ENCODE data around the gene GCFC2. TPM values are rescaled to one million over a fixed set of nuclear protein-coding genes. Genes with fewer than 3 reads are reported as not detected.

Gene GCFC2
- total and polyA plus RNA-seq, 2 of the 13 experiments (the other 11 are each of a cell fraction or from before 2014, with no cell fraction given) = 26.8 to 49.0 TPM

DNA sequence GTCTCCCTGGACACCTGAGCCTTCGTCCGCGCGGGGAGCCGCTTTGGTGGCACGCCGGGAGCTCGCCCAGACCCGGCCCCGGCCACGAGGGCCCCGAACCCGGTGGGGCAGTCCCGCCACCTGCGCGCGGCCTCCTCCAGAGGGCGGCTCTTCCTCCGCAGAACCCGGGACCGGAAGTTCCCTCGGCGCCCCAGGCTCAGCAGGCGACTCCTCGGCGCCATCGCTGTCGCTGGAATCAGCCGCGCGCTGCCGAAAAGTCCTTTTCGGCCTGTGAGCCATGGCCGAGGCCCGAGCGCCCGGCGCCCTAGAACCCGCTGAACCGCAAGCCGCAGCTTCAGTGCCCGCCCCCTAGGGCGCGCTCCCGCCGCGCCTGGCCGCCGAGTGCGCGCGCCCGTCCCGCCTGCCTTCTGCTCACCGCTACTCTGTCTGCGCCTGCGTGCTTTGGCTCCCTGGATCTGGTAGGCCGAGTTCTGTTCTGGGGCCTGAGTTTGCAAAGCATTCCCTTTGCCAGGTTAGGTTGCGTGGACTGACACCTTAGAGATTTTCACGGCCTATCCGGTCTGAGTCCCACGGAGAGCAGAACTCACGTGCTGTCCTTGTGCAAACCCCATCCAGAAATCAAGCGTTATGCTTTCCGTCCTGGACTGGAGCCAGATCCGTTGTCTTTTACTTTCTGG lies at the start of gene GCFC2 (continued):
- peak; percentile 98 for TF ChIP-seq ZNF564 (CRISPR knock-in tag; IDR thresholded peaks at IDR 0.05)
- peak; percentile 98; the same call in 1 of the 2 replicates for TF ChIP-seq ZNF331 (CRISPR knock-in tag; IDR thresholded peaks at IDR 0.05)
- TF ChIP-seq ATAD3A (CRISPR knock-in tag; IDR thresholded peaks at IDR 0.05) = no peak; the same call in none of the 2 replicates
- no peak for TF ChIP-seq RBM22 (optimal IDR thresholded peaks at IDR 0.05; ENCODE audit: low read length)
- TF ChIP-seq ZMYM3 (CRISPR knock-in tag; IDR thresholded peaks at IDR 0.05) = peak; percentile 79; the same call in 1 of the 2 replicates
- peak; percentile 100 for TF ChIP-seq ZFP82 (CRISPR knock-in tag; IDR thresholded peaks at IDR 0.05; ENCODE audit: borderline replicate concordance)

DNA sequence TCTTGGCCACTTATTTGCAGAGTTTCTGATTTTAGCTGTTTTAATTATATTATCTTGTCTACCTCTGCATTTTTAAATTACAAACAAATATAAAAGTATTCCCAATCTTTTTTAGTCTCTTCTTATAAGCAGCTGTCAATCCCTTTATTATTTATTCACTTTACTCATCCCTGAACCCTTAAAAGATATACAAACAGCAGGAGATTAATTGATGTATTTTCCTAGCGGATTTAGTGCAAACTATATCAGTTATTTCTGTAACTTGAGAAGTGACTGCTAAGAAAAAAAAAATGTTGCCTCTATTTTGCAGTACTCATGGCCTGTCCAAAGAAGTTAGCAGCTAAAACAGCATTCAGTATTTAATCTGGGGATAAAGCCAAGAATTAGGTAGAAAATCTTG lies 42.1 kb upstream of the GCFC2 start:
- H3K4me3 ChIP-seq (replicated peaks in 1 of 3; ENCODE audit: insufficient read depth in 1 of 3, low read depth in 2 of 3, low read length in 3 of 3) = no peak overlapping the region
- ChIA-PET CTCF (ENCODE audit: low intra/inter-chr PET ratio, low total read pairs) (no interaction called here), POLR2A (no interaction called here)
- no peaks in the 10 kb centered on the region for H3K27me3 ChIP-seq (ENCODE audit: control insufficient read depth in 1 of 2, insufficient read depth in 2 of 2, low read length in 2 of 2)
- FAIRE-seq = no peak
- in situ Hi-C loops (cut with HindIII; ENCODE audit: extremely low pct_ligation_motif_present, low pct_unique_long_range_greater_than_20kb) = no loop called here
- H3K27ac ChIP-seq (ENCODE audit: extremely low read length, insufficient read depth, low read length) = no peak overlapping the region
- no peak overlapping the region for H2AFZ ChIP-seq (ENCODE audit: low read length)
- no peaks in the 10 kb centered on the region for H3K79me2 ChIP-seq (ENCODE audit: insufficient read depth, low read length)
- intact Hi-C loops (cut with micrococcal nuclease; ENCODE audit: unreplicated experiment) = no loop called here
- no peaks in the 10 kb centered on the region for H3K9me3 ChIP-seq (ENCODE audit: low read length)
- WGBS (ENCODE audit: low lambda C conversion rate) = 5% methylated on average over 1 of the region's 1 CpG
- DNase-seq (ENCODE audit: low spot score) = no peak
- H4K20me1 ChIP-seq (ENCODE audit: insufficient read depth, low read length) = no peaks in the 10 kb centered on the region
- no peaks in the 10 kb centered on the region for H3K36me3 ChIP-seq (replicated peaks in 1 of 2; ENCODE audit: control insufficient read depth in 1 of 2, insufficient read depth in 2 of 2, low read length in 2 of 2)
- no peak overlapping the region for H3K9ac ChIP-seq (ENCODE audit: insufficient read depth, low read depth, low read length)
- no peak overlapping the region for H3K4me2 ChIP-seq (ENCODE audit: low read depth, low read length)
- no peak for ATAC-seq
- no peaks in the 10 kb centered on the region for H3K4me1 ChIP-seq (ENCODE audit: insufficient read depth, low read length)
- no TSS peak for BruUV-seq (replicated peaks)
- no peak for TF ChIP-seq POLR2G (IDR thresholded peaks at IDR 0.05; ENCODE audit: low read depth, low read length)
- no peak for TF ChIP-seq MTF1 (CRISPR knock-in tag; IDR thresholded peaks at IDR 0.05)
- TF ChIP-seq MYC (CRISPR knock-in tag; IDR thresholded peaks at IDR 0.05; ENCODE audit: borderline replicate concordance) = no peak
- TF ChIP-seq, protein P1, sequence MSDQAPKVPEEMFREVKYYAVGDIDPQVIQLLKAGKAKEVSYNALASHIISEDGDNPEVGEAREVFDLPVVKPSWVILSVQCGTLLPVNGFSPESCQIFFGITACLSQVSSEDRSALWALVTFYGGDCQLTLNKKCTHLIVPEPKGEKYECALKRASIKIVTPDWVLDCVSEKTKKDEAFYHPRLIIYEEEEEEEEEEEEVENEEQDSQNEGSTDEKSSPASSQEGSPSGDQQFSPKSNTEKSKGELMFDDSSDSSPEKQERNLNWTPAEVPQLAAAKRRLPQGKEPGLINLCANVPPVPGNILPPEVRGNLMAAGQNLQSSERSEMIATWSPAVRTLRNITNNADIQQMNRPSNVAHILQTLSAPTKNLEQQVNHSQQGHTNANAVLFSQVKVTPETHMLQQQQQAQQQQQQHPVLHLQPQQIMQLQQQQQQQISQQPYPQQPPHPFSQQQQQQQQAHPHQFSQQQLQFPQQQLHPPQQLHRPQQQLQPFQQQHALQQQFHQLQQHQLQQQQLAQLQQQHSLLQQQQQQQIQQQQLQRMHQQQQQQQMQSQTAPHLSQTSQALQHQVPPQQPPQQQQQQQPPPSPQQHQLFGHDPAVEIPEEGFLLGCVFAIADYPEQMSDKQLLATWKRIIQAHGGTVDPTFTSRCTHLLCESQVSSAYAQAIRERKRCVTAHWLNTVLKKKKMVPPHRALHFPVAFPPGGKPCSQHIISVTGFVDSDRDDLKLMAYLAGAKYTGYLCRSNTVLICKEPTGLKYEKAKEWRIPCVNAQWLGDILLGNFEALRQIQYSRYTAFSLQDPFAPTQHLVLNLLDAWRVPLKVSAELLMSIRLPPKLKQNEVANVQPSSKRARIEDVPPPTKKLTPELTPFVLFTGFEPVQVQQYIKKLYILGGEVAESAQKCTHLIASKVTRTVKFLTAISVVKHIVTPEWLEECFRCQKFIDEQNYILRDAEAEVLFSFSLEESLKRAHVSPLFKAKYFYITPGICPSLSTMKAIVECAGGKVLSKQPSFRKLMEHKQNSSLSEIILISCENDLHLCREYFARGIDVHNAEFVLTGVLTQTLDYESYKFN (CRISPR knock-in tag; conservative IDR thresholded peaks at IDR 0.05) = no peak
- TF ChIP-seq, protein P2, sequence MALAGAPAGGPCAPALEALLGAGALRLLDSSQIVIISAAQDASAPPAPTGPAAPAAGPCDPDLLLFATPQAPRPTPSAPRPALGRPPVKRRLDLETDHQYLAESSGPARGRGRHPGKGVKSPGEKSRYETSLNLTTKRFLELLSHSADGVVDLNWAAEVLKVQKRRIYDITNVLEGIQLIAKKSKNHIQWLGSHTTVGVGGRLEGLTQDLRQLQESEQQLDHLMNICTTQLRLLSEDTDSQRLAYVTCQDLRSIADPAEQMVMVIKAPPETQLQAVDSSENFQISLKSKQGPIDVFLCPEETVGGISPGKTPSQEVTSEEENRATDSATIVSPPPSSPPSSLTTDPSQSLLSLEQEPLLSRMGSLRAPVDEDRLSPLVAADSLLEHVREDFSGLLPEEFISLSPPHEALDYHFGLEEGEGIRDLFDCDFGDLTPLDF (CRISPR knock-in tag; IDR thresholded peaks at IDR 0.05) = no peak
- TF ChIP-seq, protein P3, sequence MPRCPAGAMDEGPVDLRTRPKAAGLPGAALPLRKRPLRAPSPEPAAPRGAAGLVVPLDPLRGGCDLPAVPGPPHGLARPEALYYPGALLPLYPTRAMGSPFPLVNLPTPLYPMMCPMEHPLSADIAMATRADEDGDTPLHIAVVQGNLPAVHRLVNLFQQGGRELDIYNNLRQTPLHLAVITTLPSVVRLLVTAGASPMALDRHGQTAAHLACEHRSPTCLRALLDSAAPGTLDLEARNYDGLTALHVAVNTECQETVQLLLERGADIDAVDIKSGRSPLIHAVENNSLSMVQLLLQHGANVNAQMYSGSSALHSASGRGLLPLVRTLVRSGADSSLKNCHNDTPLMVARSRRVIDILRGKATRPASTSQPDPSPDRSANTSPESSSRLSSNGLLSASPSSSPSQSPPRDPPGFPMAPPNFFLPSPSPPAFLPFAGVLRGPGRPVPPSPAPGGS (CRISPR knock-in tag; IDR thresholded peaks at IDR 0.05) = no peak
- TF ChIP-seq SETDB1 (CRISPR knock-in tag; IDR thresholded peaks at IDR 0.05; ENCODE audit: borderline replicate concordance) = no peak
- TF ChIP-seq ZNF709 (CRISPR knock-in tag; IDR thresholded peaks at IDR 0.05) = no peak
- TF ChIP-seq, protein P4, sequence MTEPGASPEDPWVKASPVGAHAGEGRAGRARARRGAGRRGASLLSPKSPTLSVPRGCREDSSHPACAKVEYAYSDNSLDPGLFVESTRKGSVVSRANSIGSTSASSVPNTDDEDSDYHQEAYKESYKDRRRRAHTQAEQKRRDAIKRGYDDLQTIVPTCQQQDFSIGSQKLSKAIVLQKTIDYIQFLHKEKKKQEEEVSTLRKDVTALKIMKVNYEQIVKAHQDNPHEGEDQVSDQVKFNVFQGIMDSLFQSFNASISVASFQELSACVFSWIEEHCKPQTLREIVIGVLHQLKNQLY (CRISPR knock-in tag; IDR thresholded peaks at IDR 0.05) = no peak
- no peak for TF ChIP-seq ZNF598 (CRISPR knock-in tag; IDR thresholded peaks at IDR 0.05; ENCODE audit: borderline replicate concordance)
- TF ChIP-seq ZNF101 (CRISPR knock-in tag; IDR thresholded peaks at IDR 0.05; ENCODE audit: borderline replicate concordance, low read depth) = no peak
- no peak for TF ChIP-seq SRY (CRISPR knock-in tag; IDR thresholded peaks at IDR 0.05)
